Stomach smooth muscle (tissue), 2 donors: ENCODE data around the gene PACC1.
"Not testable (repeated sequence)": the region's sequence is repeated elsewhere in the genome, so short reads cannot be mapped to it uniquely, and the experiment has no call there.

Experiments used
- H3K27ac ChIP-seq: one replicate; pipeline ENCODE4 v1.7.0; 2013; ENCODE audit warnings: mild to moderate bottlenecking, low read length, inconsistent platforms
- H3K27me3 ChIP-seq, 2 donors: one replicate each; pipeline ENCODE4 v1.7.0; 2013; ENCODE audit warnings: low read length in 2 of 2; ENCODE audit not compliant: insufficient read depth in 2 of 2, control insufficient read depth in 1 of 2
- H3K36me3 ChIP-seq, 2 donors: one replicate each; pipeline ENCODE4 v1.7.0; 2013; ENCODE audit warnings: low read length in 2 of 2; ENCODE audit not compliant: control insufficient read depth in 2 of 2, insufficient read depth in 2 of 2
- H3K4me1 ChIP-seq: one replicate; pipeline ENCODE4 v1.7.0; 2013; ENCODE audit warnings: low read length; ENCODE audit not compliant: control insufficient read depth, insufficient read depth
- H3K4me3 ChIP-seq, 2 donors: one replicate each; pipeline ENCODE4 v1.7.0; 2013; ENCODE audit warnings: low read length in 2 of 2
- H3K9ac ChIP-seq, 2 donors: one replicate each; pipeline ENCODE4 v1.7.0; 2013; ENCODE audit warnings: low read length in 2 of 2, mild to moderate bottlenecking in 1 of 2
- H3K9me3 ChIP-seq, 2 donors: one replicate each; pipeline ENCODE4 v1.7.0; 2013; ENCODE audit warnings: low read length in 2 of 2; ENCODE audit not compliant: control insufficient read depth in 2 of 2
- donor health status: healthy.
- donor health status: Pancreatic carcinoma.

The PACC1 gene

GRCh38 chr1:212326541-212326940 is 88.1 kb downstream of the PACC1 start:
- Histone ChIP-seq H3K27me3 (no peaks in the 10 kb centered on the region), H3K36me3 (no peaks in the 10 kb centered on the region), H3K9ac (no peak overlapping the region), H3K4me3 (no peak overlapping the region), H3K9me3 (no peaks in the 10 kb centered on the region), H3K4me1 (no peaks in the 10 kb centered on the region), H3K27ac (no peak overlapping the region)

- H3K27me3 ChIP-seq, result no peaks in the 10 kb centered on the region
- H3K36me3 ChIP-seq, result no peaks in the 10 kb centered on the region
- no peak overlapping the region for H3K4me3 ChIP-seq
- H3K9me3 ChIP-seq, result no peaks in the 10 kb centered on the region
- H3K4me1 ChIP-seq, result no peaks in the 10 kb centered on the region
- no peak overlapping the region for H3K27ac ChIP-seq
- H3K9ac ChIP-seq, result no peak overlapping the region
Observed at GRCh38 chr1:212323066-212323465, 91.6 kb downstream of the PACC1 start.

- H3K27ac ChIP-seq, H3K4me1 ChIP-seq, H3K27me3 ChIP-seq, H3K36me3 ChIP-seq, H3K9ac ChIP-seq, H3K4me3 ChIP-seq, H3K9me3 ChIP-seq: not testable (repeated sequence)
Observed at GRCh38 chr1:212321031-212321430, 93.7 kb downstream of the PACC1 start.

GRCh38 chr1:212317916-212318315 is 96.8 kb downstream of the PACC1 start:
- no peak overlapping the region for H3K9ac ChIP-seq
- H3K27me3 ChIP-seq, result no peaks in the 10 kb centered on the region

GRCh38 chr1:212315907-212316306 is 98.8 kb downstream of the PACC1 start:
- Histone ChIP-seq H3K36me3 (no peaks in the 10 kb centered on the region), H3K9me3 (no peaks in the 10 kb centered on the region), H3K27me3 (no peaks in the 10 kb centered on the region), H3K27ac (no peak overlapping the region), H3K4me1 (no peaks in the 10 kb centered on the region), H3K9ac (no peak overlapping the region), H3K4me3 (no peak overlapping the region)

More at GRCh38 chr1:212317916-212318315, 96.8 kb downstream of the PACC1 start:
- no peak overlapping the region for H3K4me3 ChIP-seq
- no peak overlapping the region for H3K27ac ChIP-seq
- H3K36me3 ChIP-seq, result no peaks in the 10 kb centered on the region
- no peaks in the 10 kb centered on the region for H3K9me3 ChIP-seq
- H3K4me1 ChIP-seq, result no peaks in the 10 kb centered on the region

GRCh38 chr1:212315184-212315583 is 99.5 kb downstream of the PACC1 start:
- H3K9ac ChIP-seq, result no peak overlapping the region
- H3K4me1 ChIP-seq, result peaks cover 2% of the 10 kb centered on the region
- H3K27me3 ChIP-seq, result no peaks in the 10 kb centered on the region
- H3K36me3 ChIP-seq, result no peaks in the 10 kb centered on the region
- no peaks in the 10 kb centered on the region for H3K9me3 ChIP-seq
- H3K4me3 ChIP-seq, result no peak overlapping the region
- H3K27ac ChIP-seq, result no peak overlapping the region
